Neural progenitor cell (in vitro differentiated cells): ENCODE measurements around the gene EDRF1.

ENCODE experiments used
- CTCF ChIP-seq: fragments of 200-600 bp; sonication (generic); IDR thresholded peaks from 2 replicates; pipeline ENCODE4 v1.5.1; 2017; ENCODE audit warnings: antibody characterized with exemption, mild to moderate bottlenecking
- EZH2 ChIP-seq: fragments of 200-600 bp; sonication (generic); IDR thresholded peaks from 2 replicates; pipeline ENCODE4 v1.6.1; 2017; ENCODE audit warnings: antibody characterized with exemption, mild to moderate bottlenecking, moderate library complexity
- EZH2phosphoT487 ChIP-seq: fragments of 200-600 bp; sonication (generic); IDR thresholded peaks from 2 replicates; pipeline ENCODE4 v1.6.1; 2017; ENCODE audit warnings: antibody characterized with exemption

- TF ChIP-seq CTCF: no peak
- no peak for TF ChIP-seq EZH2phosphoT487
- TF ChIP-seq EZH2: no peak
Observed at GRCh38 chr10:125726914-125727313, 7.4 kb downstream of the EDRF1 start.
